ENCODE data around the gene FAM222A.

GRCh38 chr12:109813810-109814416 lies 100.3 kb downstream of the FAM222A start:
- TF ChIP-seq, protein P1, sequence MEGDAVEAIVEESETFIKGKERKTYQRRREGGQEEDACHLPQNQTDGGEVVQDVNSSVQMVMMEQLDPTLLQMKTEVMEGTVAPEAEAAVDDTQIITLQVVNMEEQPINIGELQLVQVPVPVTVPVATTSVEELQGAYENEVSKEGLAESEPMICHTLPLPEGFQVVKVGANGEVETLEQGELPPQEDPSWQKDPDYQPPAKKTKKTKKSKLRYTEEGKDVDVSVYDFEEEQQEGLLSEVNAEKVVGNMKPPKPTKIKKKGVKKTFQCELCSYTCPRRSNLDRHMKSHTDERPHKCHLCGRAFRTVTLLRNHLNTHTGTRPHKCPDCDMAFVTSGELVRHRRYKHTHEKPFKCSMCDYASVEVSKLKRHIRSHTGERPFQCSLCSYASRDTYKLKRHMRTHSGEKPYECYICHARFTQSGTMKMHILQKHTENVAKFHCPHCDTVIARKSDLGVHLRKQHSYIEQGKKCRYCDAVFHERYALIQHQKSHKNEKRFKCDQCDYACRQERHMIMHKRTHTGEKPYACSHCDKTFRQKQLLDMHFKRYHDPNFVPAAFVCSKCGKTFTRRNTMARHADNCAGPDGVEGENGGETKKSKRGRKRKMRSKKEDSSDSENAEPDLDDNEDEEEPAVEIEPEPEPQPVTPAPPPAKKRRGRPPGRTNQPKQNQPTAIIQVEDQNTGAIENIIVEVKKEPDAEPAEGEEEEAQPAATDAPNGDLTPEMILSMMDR (IDR thresholded peaks at IDR 0.05) = no peak
- TF ChIP-seq POLR2A (IDR thresholded peaks at IDR 0.05) = no peak
- no peak for TF ChIP-seq POLR2AphosphoS5 (IDR thresholded peaks at IDR 0.05)
- no peak for TF ChIP-seq EP300 (IDR thresholded peaks at IDR 0.05; ENCODE audit: low read depth)
